Left forelimb (tissue), 1 donor: Measurements from ENCODE around the gene MGMT.

Experiments used
- DNase-seq: peaks from one replicate; pipeline ENCODE4 v3.0.0-alpha.2; 2018; ENCODE audit warnings: low spot score

MGMT gene

DNA sequence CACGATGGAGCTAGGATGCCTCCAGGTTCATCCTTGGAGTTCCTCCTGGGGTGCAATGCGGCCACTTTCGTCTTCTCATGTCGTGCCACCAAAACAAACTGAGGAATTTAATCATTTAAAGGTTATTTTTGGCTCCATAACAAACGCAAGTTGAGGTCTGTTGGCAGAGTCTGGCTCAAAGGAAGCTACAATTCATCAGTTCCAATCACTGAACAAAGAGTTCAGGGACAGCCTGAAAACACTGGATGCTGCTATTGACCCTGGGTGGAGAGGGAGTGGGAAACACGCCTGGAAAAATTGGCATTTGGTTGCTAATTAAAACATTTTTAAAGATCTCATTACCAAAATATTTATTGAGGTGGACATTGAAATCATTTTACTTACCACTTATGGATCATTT, 11.4 kb upstream of the MGMT start:
- DNase-seq = no peak

DNA sequence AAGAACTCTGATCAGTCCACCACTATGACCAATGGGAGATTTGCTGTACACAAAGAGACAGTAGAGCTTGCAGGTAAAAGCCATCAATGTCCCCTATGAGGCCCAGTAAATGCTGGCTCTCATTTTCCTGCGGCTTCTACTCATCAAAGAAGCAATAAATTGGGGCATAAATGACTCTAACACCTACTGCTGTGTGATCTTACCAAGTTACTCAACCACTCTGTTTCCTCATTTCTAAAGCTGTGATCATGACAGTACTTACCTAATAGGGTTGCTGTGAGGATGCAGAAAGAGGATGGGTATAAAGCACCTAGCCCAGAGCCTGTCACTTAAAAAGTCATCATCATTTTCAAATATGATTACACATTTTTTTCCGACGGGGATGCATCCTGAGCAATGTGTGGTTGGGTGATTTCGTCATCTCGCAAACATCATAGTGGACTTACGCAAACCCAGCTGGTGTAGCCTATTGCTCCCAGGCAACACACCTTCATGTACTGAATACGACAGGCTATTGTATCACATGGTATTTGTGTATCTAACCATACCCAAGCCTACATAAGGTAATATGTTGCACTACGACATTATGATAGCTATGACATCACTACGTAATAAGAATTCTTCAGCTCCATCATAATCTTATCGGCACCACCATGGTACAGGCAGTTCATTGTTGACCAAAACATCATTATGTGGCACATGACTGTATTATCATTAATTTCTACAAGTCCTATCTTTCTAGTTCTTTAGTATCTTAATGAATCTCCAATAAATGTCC, 7.1 kb upstream of the MGMT start:
- DNase-seq = no peak

DNA sequence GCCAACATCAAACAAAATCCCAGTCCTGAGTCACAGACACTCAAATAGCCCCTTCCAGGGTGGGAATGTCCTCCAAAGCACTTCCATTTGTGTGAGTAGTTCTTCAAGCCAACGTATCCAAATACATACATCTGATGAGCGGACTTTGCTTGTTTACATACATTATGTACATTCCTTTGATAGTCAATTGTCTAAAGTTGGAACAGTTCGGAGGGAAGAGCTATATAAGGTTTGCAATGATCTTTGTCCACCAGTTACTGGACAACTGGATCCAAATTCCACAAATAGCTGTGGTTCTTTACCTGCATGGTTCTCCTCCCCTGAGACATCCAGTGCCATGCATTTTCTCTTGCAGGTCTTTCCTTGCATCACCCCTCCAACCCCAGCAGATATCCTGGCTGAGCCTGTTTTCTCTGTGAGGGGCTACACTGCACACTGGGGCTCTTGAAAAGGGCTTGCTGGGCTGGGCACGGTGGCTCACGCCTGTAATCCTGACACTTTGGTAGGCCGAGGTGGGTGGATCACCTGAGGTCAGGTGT, 4.7 kb upstream of the MGMT start:
- no peak for DNase-seq

- DNase-seq = no peak
Measured at GRCh38 chr10:129464251-129464650, 2.8 kb upstream of the MGMT start.

DNA sequence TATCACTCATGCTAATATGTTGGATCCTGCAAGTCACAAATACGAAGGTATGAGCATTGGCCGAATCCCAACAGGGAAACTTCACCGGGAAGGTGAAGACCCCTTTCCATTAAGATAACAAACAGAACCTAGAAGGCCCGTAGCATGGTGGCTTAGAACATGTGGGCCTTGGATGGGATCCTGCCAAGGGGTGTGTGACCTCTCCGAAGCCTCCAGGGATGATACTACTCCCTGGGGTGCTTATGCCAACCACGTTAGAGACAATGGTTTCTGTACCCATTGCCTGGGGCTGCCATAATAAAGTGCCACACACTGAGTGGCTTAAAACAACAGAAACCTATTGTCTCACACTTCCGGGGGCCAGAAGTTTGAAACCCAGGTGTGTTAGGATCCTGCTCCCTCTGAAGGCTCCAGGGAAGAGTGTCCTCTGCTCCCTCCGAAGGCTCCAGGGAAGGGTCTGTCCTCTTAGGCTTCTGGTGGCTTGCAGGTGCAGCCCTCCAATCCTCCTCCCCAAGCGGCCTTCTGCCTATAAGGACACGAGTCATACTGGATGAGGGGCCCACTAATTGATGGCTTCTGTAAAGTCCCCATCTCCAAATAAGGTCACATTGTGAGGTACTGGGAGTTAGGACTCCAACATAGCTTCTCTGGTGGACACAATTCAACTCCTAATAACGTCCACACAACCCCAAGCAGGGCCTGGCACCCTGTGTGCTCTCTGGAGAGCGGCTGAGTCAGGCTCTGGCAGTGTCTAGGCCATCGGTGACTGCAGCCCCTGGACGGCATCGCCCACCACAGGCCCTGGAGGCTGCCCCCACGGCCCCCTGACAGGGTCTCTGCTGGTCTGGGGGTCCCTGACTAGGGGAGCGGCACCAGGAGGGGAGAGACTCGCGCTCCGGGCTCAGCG, 992 bp upstream of the MGMT start:
- no peak for DNase-seq

DNA sequence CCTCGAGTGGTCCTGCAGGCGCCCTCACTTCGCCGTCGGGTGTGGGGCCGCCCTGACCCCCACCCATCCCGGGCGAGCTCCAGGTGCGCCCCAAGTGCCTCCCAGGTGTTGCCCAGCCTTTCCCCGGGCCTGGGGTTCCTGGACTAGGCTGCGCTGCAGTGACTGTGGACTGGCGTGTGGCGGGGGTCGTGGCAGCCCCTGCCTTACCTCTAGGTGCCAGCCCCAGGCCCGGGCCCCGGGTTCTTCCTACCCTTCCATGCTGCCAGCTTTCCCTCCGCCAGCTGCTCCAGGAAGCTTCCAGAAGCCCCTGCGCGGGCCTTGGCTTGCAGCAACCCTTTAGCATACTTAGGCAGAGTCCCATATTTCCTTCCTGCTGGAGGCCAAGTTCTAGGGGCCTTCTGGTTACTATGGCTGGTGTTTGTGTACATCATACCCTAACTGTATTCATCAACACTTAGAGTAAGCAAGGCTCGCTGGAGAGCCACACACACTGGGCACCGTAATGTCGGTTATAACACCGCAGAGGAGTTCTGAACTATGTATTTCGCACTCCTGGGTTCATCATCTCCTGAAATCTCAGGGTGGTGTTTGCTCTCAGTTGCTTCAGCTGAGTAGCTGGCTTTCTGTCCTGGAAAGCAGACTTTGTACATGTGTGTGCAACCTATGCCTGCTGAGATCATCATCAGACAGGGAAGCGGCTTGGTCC, 471 bp downstream of the MGMT start:
- DNase-seq = no peak

DNA sequence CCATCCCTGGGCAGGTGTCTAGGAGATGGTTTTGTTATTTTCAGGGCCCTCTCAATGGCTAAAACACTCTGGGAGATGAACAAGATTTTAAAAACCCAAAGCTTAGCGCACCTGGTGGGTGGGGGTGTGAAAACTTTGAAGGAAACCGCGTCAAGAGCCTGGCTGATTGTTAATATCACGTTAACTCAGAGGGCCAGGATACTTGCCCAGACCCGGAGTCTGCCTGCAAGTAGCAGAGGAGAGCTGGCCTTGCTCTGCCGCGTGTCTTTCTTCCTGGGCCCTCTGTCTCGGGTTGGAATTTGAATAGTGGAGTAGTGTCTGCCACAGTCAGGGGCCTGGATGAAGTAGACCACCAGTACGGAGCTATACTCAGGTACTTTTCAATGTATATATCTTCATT, 1.1 kb downstream of the MGMT start:
- DNase-seq = no peak

GRCh38 chr10:129470103-129470851, 3.2 kb downstream of the MGMT start:
- DNase-seq = no peak

GRCh38 chr10:129471447-129472175, 4.6 kb downstream of the MGMT start:
- no peak for DNase-seq

DNA sequence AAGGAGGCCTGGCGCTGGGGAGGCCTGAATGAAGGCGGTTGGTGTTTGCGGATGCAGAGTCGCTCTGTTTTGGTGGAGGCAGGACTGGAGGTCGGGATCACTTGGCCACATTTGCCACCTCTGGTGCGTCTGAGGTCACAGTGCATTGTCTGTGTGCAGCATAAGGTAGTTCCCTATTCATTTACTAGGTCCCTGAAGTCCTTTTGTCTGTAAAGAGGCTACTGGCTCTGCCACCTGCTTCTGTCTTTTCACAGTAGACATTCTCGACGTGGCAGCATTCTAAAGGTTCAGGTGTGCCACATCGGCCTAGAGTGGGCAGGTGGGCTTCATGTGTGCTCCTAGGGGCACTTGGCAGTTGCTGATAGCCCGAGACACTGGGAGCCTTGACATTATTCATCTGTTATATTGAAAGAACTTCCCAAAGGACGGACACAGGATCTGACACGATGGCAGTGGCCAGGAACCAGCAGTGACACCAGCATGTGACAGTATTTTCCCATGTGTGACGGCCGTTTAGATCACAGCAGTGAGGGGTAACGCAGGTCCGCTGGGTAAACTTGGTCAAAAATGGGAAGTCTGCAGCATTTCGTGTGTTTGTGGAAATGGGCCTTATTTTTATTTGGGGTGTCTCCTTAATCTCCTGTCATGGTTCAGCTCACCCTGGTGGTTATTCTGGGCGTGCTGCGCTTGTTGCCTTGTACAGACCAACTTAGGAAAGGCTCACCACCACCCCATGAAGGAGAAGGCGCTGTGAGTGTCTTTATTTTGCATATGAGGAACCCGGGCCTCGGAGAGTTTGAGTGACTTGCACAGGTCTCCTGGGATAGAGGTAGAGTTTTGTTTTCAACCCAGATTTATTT, 5.9 kb downstream of the MGMT start:
- DNase-seq = no peak

DNA sequence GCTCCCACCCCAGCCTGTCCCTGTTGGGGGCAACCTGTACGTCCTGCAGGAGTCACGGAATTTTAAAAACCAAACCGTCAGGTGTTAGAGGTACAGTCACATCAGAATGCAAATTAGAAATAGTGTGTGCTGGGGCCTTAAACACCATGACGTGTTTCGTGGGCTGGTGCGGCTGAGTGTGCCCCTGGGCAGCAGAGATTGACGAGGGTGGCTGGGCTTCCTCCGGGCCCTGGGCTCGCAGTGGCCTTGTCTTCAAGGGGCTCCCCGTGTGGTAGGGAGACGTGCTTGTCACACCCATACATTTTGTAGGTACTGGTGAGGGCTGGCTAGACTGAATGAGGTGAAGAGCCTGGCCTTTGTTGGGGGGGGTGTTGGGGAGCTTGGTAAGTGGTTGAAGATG, 7.6 kb downstream of the MGMT start:
- no peak for DNase-seq

DNA sequence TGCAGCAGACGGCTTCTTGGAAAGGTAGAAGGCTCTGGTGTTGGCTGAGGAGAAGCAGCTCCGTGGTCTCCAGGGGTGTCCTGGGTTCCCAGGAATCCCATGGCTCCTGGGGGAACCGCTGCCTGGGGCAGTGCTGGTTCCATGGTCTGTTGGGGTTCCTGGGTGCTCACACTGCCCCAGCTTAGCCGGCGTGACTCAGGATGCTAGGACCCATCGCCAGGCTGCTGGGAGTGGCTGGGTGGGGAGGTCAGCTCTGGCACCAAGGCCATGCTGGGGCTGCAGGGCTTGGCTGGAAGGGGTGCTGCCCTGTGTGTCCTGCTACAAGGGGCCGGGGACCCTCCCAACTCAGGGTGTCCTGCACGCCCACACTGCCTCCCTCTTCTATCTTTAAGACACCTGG, 9.4 kb downstream of the MGMT start:
- DNase-seq = no peak

DNA sequence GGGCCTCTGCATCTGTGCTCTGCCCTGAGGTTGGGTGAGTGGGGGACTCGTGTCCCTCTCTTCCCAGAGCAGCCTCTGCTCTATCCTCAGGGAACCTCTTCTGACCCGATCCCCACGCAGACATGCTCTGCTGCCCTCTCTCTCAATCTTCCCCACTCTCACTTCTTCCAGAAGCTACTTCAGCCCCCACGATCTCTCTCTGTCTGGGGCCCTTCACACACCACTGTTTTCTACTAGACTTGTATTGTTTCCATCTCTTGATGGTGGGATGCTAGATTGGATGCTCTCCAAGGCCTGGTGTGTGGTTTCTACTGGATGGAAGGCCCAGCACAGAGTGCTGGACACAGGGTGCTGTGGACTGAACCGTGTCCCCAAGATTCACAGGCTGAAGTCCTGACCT, 10.0 kb downstream of the MGMT start:
- DNase-seq = no peak

- DNase-seq = no peak
Measured at GRCh38 chr10:129481641-129482040, 14.6 kb downstream of the MGMT start.

DNA sequence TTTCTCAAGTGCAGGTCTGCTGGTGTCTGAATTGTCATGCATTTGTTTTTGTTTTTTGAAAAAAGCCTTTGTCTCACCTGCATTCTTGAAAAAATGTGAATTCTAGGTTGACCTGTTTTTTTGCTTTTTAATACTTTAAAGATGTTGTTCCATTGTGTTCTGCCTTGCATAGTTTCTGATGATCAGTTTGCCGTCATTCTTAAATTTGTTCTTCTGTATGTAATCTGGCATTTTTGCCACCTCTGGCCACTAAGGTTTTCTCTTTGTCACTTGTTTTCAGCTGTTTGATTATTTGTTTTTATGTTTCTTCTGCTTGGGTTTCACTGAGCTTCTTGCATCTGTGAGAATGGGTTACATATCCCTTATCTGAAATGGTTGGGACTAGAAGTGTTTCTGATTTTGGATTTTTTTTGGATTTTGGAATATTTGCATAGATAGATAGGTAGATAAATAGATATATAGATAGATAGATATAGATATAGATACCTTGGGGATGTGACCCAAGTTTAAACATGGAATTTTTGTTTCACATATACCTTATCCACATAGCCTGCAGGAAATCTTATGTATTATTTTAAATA, 16.5 kb downstream of the MGMT start:
- no peak for DNase-seq

DNA sequence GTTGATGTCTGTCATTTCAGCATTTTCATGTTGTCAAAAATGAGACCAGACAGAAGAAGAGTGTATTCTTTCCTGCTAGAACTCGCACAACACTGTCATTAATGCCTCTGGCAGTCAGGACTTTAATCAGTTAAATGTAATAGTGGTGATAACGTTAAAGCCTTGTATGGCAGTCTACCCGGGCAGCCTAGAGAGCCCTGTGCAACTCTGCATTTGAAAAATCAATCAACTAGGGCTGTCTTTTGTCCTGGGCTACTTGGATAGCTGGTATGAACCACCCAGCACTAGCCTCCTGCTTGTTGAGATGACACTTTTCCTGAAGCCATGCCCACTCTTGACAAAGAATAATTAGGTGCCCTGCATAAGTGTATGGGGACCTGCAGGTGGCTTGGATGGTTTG, 19.8 kb downstream of the MGMT start:
- no peak for DNase-seq

DNA sequence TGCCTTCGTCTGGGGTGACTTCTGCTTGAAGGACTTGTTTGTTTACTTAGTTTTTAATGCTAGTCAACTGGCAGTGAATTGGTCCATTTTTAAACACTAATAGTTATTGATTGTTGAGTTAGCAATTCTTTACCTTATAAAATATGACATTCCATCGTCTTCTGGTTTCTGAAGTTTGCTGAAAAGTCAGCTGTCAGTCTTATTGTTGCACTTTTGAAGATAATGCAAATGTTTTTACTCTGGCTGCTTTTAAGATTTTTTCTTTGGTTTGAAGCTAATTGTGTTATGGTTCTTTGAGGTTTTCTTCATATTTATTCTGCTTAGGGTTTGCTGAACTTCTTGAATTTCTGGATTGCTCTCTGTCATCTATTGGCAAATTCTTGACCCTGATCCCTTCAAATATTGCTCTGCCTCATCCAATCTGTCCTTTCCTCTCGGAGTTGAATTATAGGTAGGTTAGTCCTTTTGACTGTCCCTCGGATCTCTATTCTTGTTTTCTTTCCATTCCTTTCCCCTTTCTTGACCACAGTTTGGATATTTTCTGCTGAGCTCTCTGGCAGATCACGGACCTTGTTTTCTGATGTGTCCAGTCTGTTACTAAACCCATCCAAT, 24.2 kb downstream of the MGMT start:
- DNase-seq = no peak

DNA sequence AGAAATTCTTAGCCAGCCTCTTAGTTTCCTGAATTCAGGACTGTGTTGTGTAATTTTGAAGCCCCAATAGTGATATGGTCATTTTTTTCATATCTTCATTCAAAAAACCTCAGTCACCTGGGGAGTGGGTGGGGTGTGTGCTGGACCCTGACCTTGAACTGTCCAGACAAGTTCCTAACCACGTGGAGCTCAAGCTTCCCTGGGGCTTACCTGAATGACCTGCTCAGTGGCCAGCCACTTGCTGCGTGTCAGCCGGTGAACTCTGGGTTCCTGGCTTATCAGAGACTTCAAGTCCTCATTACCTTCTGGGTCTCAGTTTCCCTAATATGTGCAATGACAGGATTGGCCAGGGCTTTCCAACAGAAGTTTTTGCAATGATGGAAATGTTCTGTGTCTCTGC, 27.1 kb downstream of the MGMT start:
- DNase-seq = no peak

GRCh38 chr10:129494740-129495139, 27.7 kb downstream of the MGMT start:
- DNase-seq = no peak
